ENCODE measurements around the gene GLYR1. TPM values are rescaled to one million over a fixed set of nuclear protein-coding genes. Genes with fewer than 3 reads are reported as not detected.

The GLYR1 gene
- total and polyA plus RNA-seq, 9 of the 15 experiments (the other 6 are each of a cell fraction or from before 2014, with no cell fraction given) = 6.7 to 99.2 (median 60.2) TPM

DNA sequence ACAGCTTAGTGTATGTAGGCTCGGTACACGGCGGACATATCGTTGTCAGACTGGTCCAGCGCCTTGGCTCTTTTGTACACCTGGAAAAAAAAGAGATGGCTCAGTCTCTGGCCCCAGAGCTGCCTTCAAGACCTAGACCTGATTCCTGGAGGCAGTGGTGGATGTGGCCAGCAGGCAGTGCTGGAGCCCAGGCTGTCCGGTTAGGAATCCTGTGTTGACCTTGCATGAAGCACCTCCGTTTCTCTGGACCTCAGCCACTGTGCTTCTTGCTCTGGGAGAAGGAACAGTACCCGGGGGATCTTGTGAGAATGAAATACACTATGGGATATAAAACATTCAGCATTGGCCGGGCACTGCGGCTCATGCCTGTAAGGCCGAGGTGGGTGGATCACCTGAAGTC lies 41.9 kb downstream of the GLYR1 start (continued):
- TF ChIP-seq ZNF143 (CRISPR knock-in tag; IDR thresholded peaks at IDR 0.05) (no peak), MCM2 (IDR thresholded peaks at IDR 0.05; ENCODE audit: low read depth) (no peak), KDM1A (IDR thresholded peaks at IDR 0.05) (no peak), ARID1B (IDR thresholded peaks at IDR 0.05) (no peak), ZNF24 (IDR thresholded peaks at IDR 0.05) (no peak), PCBP1 (IDR thresholded peaks at IDR 0.05; ENCODE audit: low read depth, low read length, poor library complexity, severe bottlenecking) (no peak), CBX5 (IDR thresholded peaks at IDR 0.05; ENCODE audit: borderline replicate concordance, low read depth) (no peak), ZNF280B (CRISPR knock-in tag; IDR thresholded peaks at IDR 0.05) (no peak), E2F4 (CRISPR knock-in tag; IDR thresholded peaks at IDR 0.05; ENCODE audit: low read depth) (no peak)
- TF ChIP-seq, protein P1, sequence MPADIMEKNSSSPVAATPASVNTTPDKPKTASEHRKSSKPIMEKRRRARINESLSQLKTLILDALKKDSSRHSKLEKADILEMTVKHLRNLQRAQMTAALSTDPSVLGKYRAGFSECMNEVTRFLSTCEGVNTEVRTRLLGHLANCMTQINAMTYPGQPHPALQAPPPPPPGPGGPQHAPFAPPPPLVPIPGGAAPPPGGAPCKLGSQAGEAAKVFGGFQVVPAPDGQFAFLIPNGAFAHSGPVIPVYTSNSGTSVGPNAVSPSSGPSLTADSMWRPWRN (IDR thresholded peaks at IDR 0.05; ENCODE audit: low read depth) = no peak
- TF ChIP-seq, protein P2, sequence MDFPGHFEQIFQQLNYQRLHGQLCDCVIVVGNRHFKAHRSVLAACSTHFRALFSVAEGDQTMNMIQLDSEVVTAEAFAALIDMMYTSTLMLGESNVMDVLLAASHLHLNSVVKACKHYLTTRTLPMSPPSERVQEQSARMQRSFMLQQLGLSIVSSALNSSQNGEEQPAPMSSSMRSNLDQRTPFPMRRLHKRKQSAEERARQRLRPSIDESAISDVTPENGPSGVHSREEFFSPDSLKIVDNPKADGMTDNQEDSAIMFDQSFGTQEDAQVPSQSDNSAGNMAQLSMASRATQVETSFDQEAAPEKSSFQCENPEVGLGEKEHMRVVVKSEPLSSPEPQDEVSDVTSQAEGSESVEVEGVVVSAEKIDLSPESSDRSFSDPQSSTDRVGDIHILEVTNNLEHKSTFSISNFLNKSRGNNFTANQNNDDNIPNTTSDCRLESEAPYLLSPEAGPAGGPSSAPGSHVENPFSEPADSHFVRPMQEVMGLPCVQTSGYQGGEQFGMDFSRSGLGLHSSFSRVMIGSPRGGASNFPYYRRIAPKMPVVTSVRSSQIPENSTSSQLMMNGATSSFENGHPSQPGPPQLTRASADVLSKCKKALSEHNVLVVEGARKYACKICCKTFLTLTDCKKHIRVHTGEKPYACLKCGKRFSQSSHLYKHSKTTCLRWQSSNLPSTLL (IDR thresholded peaks at IDR 0.05) = no peak

Data from K562 (cell line).